Measurements from ENCODE around the gene ACAP2.
"Not testable (repeated sequence)": the region's sequence is repeated elsewhere in the genome, so short reads cannot be mapped to it uniquely, and the experiment has no call there.

The ACAP2 gene

GRCh38 chr3:195319060-195319459 lies 123.8 kb downstream of the ACAP2 start:
- Mint-ChIP-seq H3K4me1 (ENCODE audit: low read depth) (peaks cover 3% of the 10 kb centered on the region), H3K4me3 (no peak overlapping the region), H3K27ac (no peak overlapping the region), H3K36me3 (ENCODE audit: low read depth) (peaks cover 44% of the 10 kb centered on the region), H3K27me3 (ENCODE audit: low read depth) (no peaks in the 10 kb centered on the region), H3K9me3 (peaks cover 25% of the 10 kb centered on the region)

DNA sequence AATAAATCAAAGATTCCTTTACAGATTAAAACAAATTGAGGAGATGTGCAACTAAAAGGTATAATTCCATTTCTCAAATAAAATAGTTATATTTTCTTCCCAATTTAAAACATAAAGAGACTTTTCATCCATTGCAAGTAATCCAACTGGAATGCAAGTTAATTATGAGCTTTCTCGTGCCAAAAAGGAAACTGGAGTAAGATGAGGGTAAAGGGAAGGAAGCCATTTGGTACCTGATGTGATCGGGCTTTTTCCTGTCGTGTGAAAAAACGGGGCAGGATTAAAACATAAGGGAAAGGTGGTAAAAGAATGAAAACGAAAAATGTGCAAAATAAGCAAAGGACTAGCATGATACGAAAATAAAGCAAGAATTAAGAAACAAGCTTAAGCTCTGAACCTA lies 130.1 kb downstream of the ACAP2 start:
- Mint-ChIP-seq H3K4me1 (ENCODE audit: low read depth) (no peaks in the 10 kb centered on the region), H3K27me3 (ENCODE audit: low read depth) (no peaks in the 10 kb centered on the region), H3K4me3 (no peak overlapping the region), H3K27ac (no peak overlapping the region), H3K36me3 (ENCODE audit: low read depth) (peaks cover 2% of the 10 kb centered on the region), H3K9me3 (no peaks in the 10 kb centered on the region)

DNA sequence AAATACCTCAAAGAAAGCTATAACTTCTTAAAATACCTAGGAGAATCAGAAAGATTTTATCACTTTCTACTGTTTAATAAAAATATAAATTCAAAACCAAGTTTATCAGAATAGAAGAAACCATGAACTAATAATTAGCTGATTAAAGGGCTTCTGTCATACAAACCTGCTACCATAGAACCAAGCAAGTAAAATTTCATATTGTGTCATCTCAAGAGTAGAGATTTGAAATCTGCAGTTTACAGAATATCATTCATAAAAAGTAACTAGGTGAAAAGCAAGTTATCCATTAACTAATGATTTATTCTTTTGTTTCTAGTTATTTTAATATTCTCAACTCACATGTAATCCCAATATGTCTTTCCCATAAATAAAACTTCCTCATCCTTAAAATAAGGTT lies 135.1 kb downstream of the ACAP2 start:
- Mint-ChIP-seq H3K9me3 (no peaks in the 10 kb centered on the region), H3K36me3 (ENCODE audit: low read depth) (peaks cover 11% of the 10 kb centered on the region), H3K27ac (no peak overlapping the region), H3K4me1 (ENCODE audit: low read depth) (no peaks in the 10 kb centered on the region), H3K4me3 (no peak overlapping the region), H3K27me3 (ENCODE audit: low read depth) (no peaks in the 10 kb centered on the region)

DNA sequence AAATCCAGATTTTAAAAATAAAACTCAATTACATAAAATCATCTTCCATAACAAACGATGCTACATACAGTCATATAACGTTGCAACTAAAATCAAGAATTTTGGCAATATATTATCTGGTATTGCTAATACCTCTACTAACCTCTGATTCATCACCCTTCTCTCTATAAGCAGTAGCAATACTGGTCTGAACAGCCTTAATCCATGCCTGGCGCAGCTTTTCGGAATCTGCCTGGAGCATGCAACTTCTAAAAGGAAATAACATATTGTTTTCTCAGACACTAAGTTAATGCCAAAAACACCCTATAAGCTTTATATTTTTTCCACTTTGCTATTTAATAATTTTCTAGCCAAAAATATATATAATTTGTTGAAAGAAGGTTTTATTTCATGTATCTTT lies 136.5 kb downstream of the ACAP2 start:
- H3K27ac Mint-ChIP-seq, result no peak overlapping the region
- no peaks in the 10 kb centered on the region for H3K9me3 Mint-ChIP-seq
- no peaks in the 10 kb centered on the region for H3K4me1 Mint-ChIP-seq (ENCODE audit: low read depth)
- no peak overlapping the region for H3K4me3 Mint-ChIP-seq
- H3K36me3 Mint-ChIP-seq (ENCODE audit: low read depth), result peaks cover 19% of the 10 kb centered on the region
- H3K27me3 Mint-ChIP-seq (ENCODE audit: low read depth), result no peaks in the 10 kb centered on the region

DNA sequence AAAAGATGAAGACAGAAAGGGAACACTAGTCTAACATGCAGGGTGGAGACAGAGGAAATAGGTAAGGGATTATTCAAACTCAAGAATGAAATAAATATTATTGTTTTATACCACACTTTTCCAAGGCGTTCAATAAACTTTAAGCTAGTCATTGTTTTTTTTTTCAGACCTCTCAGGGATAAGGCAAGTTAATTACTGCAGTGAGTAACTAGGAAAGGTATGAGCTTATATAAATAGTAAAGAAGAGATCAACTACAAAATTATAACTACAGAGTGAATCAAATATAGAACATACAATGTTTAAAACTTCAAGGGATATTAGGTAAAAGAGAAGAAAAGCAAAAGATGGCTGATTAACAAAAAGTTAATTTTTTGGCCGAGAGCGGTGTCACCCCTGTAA lies 140.4 kb downstream of the ACAP2 start:
- Mint-ChIP-seq H3K36me3 (ENCODE audit: low read depth) (peaks cover 30% of the 10 kb centered on the region), H3K9me3 (no peaks in the 10 kb centered on the region), H3K27ac (no peak overlapping the region), H3K4me1 (ENCODE audit: low read depth) (peaks cover 3% of the 10 kb centered on the region), H3K27me3 (ENCODE audit: low read depth) (no peaks in the 10 kb centered on the region), H3K4me3 (no peak overlapping the region)

- Mint-ChIP-seq H3K27me3 (ENCODE audit: low read depth) (no peaks in the 10 kb centered on the region), H3K27ac (no peak overlapping the region), H3K4me3 (no peak overlapping the region), H3K4me1 (ENCODE audit: low read depth) (peaks cover 3% of the 10 kb centered on the region), H3K9me3 (no peaks in the 10 kb centered on the region), H3K36me3 (ENCODE audit: low read depth) (peaks cover 28% of the 10 kb centered on the region)
These were observed 145.4 kb downstream of the ACAP2 start for GRCh38 chr3:195297446-195297845.

GRCh38 chr3:195296662-195297061 lies 146.2 kb downstream of the ACAP2 start:
- Mint-ChIP-seq H3K36me3 (ENCODE audit: low read depth) (peaks cover 31% of the 10 kb centered on the region), H3K4me1 (ENCODE audit: low read depth) (peaks cover 3% of the 10 kb centered on the region), H3K4me3 (no peak overlapping the region), H3K27me3 (ENCODE audit: low read depth) (no peaks in the 10 kb centered on the region), H3K27ac (no peak overlapping the region), H3K9me3 (no peaks in the 10 kb centered on the region)

DNA sequence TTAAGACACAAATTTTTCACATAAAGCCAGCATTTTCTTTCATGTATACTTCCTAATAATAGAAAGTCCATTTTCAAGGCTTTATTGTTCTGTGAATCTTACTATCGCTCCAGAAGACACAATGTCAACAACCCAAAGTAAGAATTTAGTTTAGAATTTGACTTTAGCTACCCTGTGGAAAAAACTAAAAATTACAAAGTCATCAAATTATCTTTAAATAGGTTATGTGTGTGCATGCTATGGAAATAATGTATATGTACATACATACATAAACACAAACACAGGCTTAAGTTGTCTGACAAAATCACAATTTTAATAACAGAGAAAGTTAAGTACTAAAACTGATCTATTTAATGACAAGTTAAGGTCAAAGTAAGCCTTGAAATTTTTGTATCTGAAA lies 151.7 kb downstream of the ACAP2 start:
- Mint-ChIP-seq H3K4me1 (ENCODE audit: low read depth) (no peaks in the 10 kb centered on the region), H3K36me3 (ENCODE audit: low read depth) (peaks cover 24% of the 10 kb centered on the region), H3K27me3 (ENCODE audit: low read depth) (no peaks in the 10 kb centered on the region), H3K27ac (no peak overlapping the region), H3K9me3 (no peaks in the 10 kb centered on the region), H3K4me3 (no peak overlapping the region)

DNA sequence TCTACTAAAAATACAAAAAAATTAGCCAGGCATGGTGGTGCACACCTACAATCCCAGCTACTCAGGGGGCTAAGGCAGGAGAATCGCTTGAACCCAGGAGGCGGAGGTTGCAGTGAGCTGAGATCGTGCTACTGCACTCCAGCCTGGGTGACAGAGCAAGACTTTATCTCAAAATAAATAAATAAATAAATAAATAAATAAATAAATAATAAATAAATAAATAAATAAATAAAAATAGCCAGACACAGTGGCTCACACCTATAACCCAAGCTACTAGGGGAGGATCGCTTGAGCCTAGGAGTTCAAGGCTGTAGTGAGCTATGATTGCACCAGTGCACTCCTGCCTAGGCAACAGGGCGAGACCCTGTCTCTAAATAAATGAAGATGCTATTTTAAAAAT lies 152.2 kb downstream of the ACAP2 start:
- H3K27ac Mint-ChIP-seq; H3K4me3 Mint-ChIP-seq; H3K9me3 Mint-ChIP-seq; H3K27me3 Mint-ChIP-seq (ENCODE audit: low read depth); H3K4me1 Mint-ChIP-seq (ENCODE audit: low read depth): not testable (repeated sequence)
- H3K36me3 Mint-ChIP-seq (ENCODE audit: low read depth), result peaks cover 24% of the 10 kb centered on the region

DNA sequence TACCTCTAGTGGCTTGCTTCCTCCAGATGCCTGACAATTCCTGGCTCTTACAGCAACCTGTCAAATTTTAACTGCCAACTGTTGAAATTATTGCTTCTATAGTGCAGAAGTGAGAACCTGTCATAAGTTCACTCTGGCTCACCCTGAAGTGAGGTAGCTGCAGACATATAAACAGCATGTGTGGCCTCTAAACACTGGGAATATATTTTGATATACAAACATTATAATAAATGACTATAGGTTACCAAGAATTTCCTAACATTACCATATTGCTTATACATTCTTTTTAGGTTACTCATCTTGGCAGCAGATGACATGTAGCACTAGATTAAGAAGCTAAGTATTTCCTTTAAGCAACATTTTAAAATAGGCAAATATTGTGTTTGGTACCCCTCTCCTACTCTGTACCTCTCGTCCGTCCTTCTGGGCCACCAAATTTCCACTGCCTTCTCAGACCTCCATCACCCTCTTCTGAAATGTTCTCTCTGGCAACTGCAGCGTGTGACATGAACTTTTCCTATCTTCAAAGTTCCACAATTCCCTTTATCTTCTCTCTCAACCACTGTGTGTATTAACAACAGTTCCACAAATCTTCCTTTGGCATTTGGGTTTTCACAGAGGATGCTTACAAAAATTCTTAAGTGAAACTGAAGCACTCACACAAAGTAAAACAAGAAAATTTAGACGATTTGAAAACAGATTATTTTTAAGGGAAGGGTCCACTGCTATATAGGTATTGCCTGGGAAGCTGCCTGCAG lies 156.5 kb downstream of the ACAP2 start:
- Mint-ChIP-seq H3K4me3 (no peak overlapping the region), H3K4me1 (ENCODE audit: low read depth) (peaks cover 1% of the 10 kb centered on the region), H3K27ac (no peak overlapping the region), H3K36me3 (ENCODE audit: low read depth) (peaks cover 19% of the 10 kb centered on the region), H3K9me3 (no peaks in the 10 kb centered on the region), H3K27me3 (ENCODE audit: low read depth) (no peaks in the 10 kb centered on the region)

DNA sequence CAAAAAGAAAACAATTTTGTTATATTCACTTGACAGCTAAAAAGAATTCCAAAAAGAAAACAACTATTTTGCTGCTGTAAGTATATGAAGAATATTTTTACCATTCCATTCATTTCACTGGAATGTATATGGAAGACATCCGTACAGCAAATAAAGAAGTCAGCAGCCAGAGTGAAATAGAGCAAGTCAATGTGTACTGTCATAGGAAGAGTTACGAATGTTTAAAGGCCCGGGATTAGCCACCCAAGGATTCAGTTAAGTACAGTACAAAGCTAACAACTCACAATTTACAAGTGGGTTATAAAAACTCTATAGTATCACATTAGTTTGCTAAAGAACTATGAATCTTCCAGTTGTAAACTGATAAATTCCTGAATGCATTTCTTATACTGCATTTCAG lies 157.4 kb downstream of the ACAP2 start:
- Mint-ChIP-seq H3K36me3 (ENCODE audit: low read depth) (peaks cover 19% of the 10 kb centered on the region), H3K4me1 (ENCODE audit: low read depth) (peaks cover 1% of the 10 kb centered on the region), H3K27ac (no peak overlapping the region), H3K4me3 (no peak overlapping the region), H3K27me3 (ENCODE audit: low read depth) (no peaks in the 10 kb centered on the region), H3K9me3 (no peaks in the 10 kb centered on the region)

DNA sequence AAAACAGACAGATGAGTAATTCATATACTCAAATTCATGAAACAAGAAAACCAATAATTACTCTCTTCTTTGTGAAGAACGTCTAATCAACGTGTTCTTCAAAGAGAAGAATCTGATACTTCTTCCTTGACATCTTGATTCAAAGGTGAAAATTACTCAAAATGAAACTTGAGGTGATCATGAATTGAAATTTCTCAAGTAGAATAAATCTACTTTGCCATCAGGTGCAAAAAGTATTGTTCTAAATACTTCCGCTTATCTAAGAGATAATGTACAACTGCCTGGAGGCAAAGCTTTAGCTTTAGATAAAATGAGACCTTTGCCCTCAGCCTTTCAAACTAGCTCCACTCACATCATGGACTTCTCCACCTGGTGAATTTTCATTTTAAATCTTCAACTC lies 158.0 kb downstream of the ACAP2 start:
- Mint-ChIP-seq H3K27ac (no peak overlapping the region), H3K27me3 (ENCODE audit: low read depth) (no peaks in the 10 kb centered on the region), H3K4me3 (no peak overlapping the region), H3K36me3 (ENCODE audit: low read depth) (peaks cover 19% of the 10 kb centered on the region), H3K4me1 (ENCODE audit: low read depth) (peaks cover 1% of the 10 kb centered on the region), H3K9me3 (no peaks in the 10 kb centered on the region)

GRCh38 chr3:195282961-195283360 lies 159.9 kb downstream of the ACAP2 start:
- Mint-ChIP-seq H3K36me3 (ENCODE audit: low read depth) (peaks cover 20% of the 10 kb centered on the region), H3K27ac (no peak overlapping the region), H3K4me1 (ENCODE audit: low read depth) (peaks cover 1% of the 10 kb centered on the region), H3K27me3 (ENCODE audit: low read depth) (no peaks in the 10 kb centered on the region), H3K4me3 (no peak overlapping the region), H3K9me3 (no peaks in the 10 kb centered on the region)

DNA sequence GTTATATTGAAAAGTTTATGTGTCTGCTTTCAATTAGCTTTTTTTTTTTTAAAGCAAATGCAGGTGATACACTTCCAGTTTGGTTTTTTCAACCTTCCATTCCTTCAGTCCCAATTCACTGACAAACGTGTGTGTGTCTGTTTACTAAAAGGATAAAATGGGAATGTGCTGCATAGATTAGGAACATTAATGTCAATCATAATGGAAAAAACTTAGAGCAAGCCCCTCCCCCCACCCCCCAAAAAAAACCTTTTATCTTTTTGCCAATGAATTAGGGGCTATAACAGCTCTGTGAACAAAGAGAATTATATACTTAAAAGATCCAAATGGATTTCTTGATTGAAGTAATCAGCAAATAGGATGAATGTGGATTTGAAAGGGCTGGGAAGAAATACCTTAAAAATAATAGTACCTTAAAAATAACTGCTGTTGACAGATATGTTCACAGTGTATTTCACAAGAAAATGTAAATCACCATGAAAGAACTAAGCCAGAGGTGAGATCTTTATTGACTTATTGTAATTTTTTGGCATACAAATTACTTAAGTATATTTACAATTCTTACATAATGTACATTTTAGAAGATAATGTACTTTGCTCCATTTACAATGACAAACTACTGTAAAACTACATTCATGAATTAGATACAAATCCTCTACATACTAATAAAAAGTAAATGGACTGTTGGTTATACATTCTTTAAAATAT lies 168.4 kb downstream of the ACAP2 start:
- Mint-ChIP-seq H3K36me3 (ENCODE audit: low read depth) (peaks cover 3% of the 10 kb centered on the region), H3K9me3 (no peaks in the 10 kb centered on the region), H3K27me3 (ENCODE audit: low read depth) (no peaks in the 10 kb centered on the region), H3K27ac (no peak overlapping the region), H3K4me1 (ENCODE audit: low read depth) (peaks cover 15% of the 10 kb centered on the region), H3K4me3 (no peak overlapping the region)

DNA sequence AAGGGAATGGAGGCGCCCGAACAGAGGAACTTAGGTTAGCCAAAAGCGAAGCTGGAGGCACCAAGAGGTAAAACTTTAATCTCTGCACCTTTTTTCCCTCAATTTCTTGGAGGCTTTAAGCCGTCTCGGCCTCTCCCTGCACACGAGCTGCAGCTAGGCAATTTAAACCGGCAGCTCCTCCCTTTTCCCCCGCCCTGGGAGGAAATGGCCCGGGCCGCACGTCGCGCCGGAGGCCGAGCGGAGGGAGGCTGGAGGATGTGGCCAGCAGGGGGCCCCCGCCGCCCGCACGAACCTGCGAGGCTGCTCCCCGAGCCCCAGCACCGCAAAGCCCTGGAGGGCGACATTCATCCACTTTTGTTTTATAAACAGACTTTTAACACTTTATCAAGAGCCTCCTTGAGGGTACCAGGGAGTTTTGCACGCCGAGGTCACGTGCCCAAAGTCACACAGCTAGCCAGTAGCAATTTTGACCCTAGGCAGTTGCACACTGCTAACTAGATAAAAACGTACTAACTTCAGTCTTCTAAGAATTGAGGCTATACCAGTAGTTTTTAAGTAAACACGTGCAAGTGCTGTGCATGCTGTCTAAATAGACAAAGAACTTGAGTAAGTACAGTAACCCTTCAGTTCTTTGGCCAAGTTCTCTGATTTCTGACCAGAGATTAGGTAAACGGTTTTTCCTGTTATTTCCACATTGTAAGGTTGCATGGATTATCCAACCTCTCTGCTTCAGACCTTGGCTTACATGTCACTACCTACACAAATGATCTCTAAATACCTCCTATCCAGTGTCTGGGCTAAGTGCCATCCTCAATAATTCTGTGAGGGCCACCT lies 171.2 kb downstream of the ACAP2 start:
- Mint-ChIP-seq H3K9me3 (no peaks in the 10 kb centered on the region), H3K4me3 (peak overlapping the region; percentile 85), H3K36me3 (ENCODE audit: low read depth) (no peaks in the 10 kb centered on the region), H3K27me3 (ENCODE audit: low read depth) (no peaks in the 10 kb centered on the region), H3K27ac (peak overlapping the region; percentile 79), H3K4me1 (ENCODE audit: low read depth) (peaks cover 20% of the 10 kb centered on the region)

Measured in T-helper 1 cell treated with Interleukin-12 subunit alpha and Interleukin-12 subunit beta and Interleukin-4 antibody, amounts not matched to agents 30 μg/mL and 1 μg/mL, for 36 hours (primary cell).